ENCODE results near the gene LRRC8A. TPM values are rescaled to one million over a fixed set of nuclear protein-coding genes. Genes with fewer than 3 reads are reported as not detected.

The LRRC8A gene
- total RNA-seq, 1 experiment from 2014 or later = 16.4 TPM

GRCh38 chr9:128918921-128919320 is 37.0 kb downstream of the LRRC8A start:
- Histone ChIP-seq H3K27me3 (ENCODE audit: control insufficient read depth, insufficient read depth, low read length) (no peaks in the 10 kb centered on the region), H3K9me3 (ENCODE audit: control insufficient read depth, insufficient read depth, low read depth, low read length) (no peaks in the 10 kb centered on the region), H3K27ac (ENCODE audit: low read length) (no peak overlapping the region), H3K4me3 (ENCODE audit: low read depth in 2 of 2, low read length in 2 of 2) (no peak overlapping the region), H3K36me3 (ENCODE audit: control insufficient read depth, insufficient read depth, low read length) (no peaks in the 10 kb centered on the region), H3K4me1 (ENCODE audit: control insufficient read depth, insufficient read depth, low read length) (peaks cover 4% of the 10 kb centered on the region; the same call in 1 of the 2 replicates)
- TF ChIP-seq POLR2AphosphoS5 (IDR thresholded peaks at IDR 0.05; ENCODE audit: low read depth, low read length) (no peak), REST (IDR thresholded peaks at IDR 0.05; ENCODE audit: insufficient read depth in 1 of 2, low read depth in 2 of 2, low read length in 1 of 2) (no peak), CTCF (IDR thresholded peaks at IDR 0.05) (no peak), TCF7L2 (IDR thresholded peaks at IDR 0.05; ENCODE audit: low read depth, low read length) (no peak), SIN3A (IDR thresholded peaks at IDR 0.05; ENCODE audit: borderline replicate concordance, insufficient read depth, low read depth, low read length) (no peak)
- ATAC-seq (no peak), DNase-seq (ENCODE audit: low read depth, low spot score) (no peak)
- CTCF ChIA-PET = interaction anchor here (0.6 kb wide), 1 partner anchor 45 kb away, joined by 4 read pairs; no protein-coding TSS in a partner anchor
- no TSS peak for BruUV-seq (replicated peaks)
- POLR2A ChIA-PET = interaction anchor here (0.5 to 0.7 kb wide), 3 partner anchors 11 to 70 kb away, joined by 3 to 8 read pairs (median 7); no protein-coding TSS in a partner anchor
- in situ Hi-C loops (cut with HindIII; ENCODE audit: low pct_unique_long_range_greater_than_20kb, low sequenced_read_pairs) (no loop called here), intact Hi-C loops (cut with micrococcal nuclease; ENCODE audit: unreplicated experiment) (no loop called here)

GRCh38 chr9:128919402-128920089 is 37.6 kb downstream of the LRRC8A start:
- DNase-seq (ENCODE audit: low read depth, low spot score) (no peak), ATAC-seq (no peak)
- H3K4me3 ChIP-seq (ENCODE audit: low read depth in 2 of 2, low read length in 2 of 2) = no peak overlapping the region
- TF ChIP-seq TCF7L2 (IDR thresholded peaks at IDR 0.05; ENCODE audit: low read depth, low read length) (no peak), POLR2AphosphoS5 (IDR thresholded peaks at IDR 0.05; ENCODE audit: low read depth, low read length) (no peak), REST (IDR thresholded peaks at IDR 0.05; ENCODE audit: insufficient read depth in 1 of 2, low read depth in 2 of 2, low read length in 1 of 2) (no peak), SIN3A (IDR thresholded peaks at IDR 0.05; ENCODE audit: borderline replicate concordance, insufficient read depth, low read depth, low read length) (no peak), CTCF (IDR thresholded peaks at IDR 0.05) (no peak)
- H3K4me1 ChIP-seq (ENCODE audit: control insufficient read depth, insufficient read depth, low read length) = peaks cover 4% of the 10 kb centered on the region; the same call in 1 of the 2 replicates
- H3K27me3 ChIP-seq (ENCODE audit: control insufficient read depth, insufficient read depth, low read length) = no peaks in the 10 kb centered on the region
- no peak overlapping the region for H3K27ac ChIP-seq (ENCODE audit: low read length)
- no peaks in the 10 kb centered on the region for H3K9me3 ChIP-seq (ENCODE audit: control insufficient read depth, insufficient read depth, low read depth, low read length)
- H3K36me3 ChIP-seq (ENCODE audit: control insufficient read depth, insufficient read depth, low read length) = no peaks in the 10 kb centered on the region
- in situ Hi-C loops (cut with HindIII; ENCODE audit: low pct_unique_long_range_greater_than_20kb, low sequenced_read_pairs) = no loop called here
- POLR2A ChIA-PET = no interaction called here
- CTCF ChIA-PET = interaction anchor here (0.6 kb wide), 1 partner anchor 86 kb away, joined by 3 read pairs; no protein-coding TSS in a partner anchor
- intact Hi-C loops (cut with micrococcal nuclease; ENCODE audit: unreplicated experiment) = no loop called here
- BruUV-seq (replicated peaks) = no TSS peak
